Naive thymus-derived CD8-positive, alpha-beta T cell (primary cell): ENCODE data around the gene SLC12A7. TPM values are rescaled to one million over a fixed set of nuclear protein-coding genes. Genes with fewer than 3 reads are reported as not detected.
"Not testable (repeated sequence)": the region's sequence is repeated elsewhere in the genome, so short reads cannot be mapped to it uniquely, and the experiment has no call there.

Experiments
- ATAC-seq, 2 donors: fragments of 150-1000 bp; cut with Tn5 transposase in 1 of 2; sonication (Bioruptor Pico), chemical (Tn5 transposase) in 1 of 2; 1 replicate in 1 of 2; 2 replicates in 1 of 2; pipeline ENCODE4 v1.10.0; 2021; ENCODE audit warnings: mild to moderate bottlenecking in 2 of 2, moderate library complexity in 2 of 2
- POLR2A ChIA-PET: fragments of 350-600 bp; sonication (Branson Sonifier 250); formaldehyde crosslinking; loops from one replicate; lab custom pipeline; 2021; ENCODE audit warnings: antibody characterized with exemption; lab: Charles Lee
- DNase-seq, 10 donors: peaks; one replicate each; pipeline versions ENCODE4 v3.0.0 to v3.0.0-alpha.2; 2020 to 2022
- H3K27ac Mint-ChIP-seq, 10 donors: one replicate each; pipeline ENCODE4 v1.8.0; 2020 to 2022; ENCODE audit warnings: mild to moderate bottlenecking in 10 of 10, mixed read lengths in 10 of 10, moderate library complexity in 4 of 10, inconsistent platforms in 1 of 10
- H3K27me3 Mint-ChIP-seq, 5 donors: one replicate each; pipeline ENCODE4 v1.8.0; 2021 to 2022; ENCODE audit warnings: mixed read lengths in 5 of 5
- H3K36me3 Mint-ChIP-seq, 3 donors: one replicate each; pipeline ENCODE4 v1.8.0; 2020 to 2022; ENCODE audit warnings: mixed read lengths in 3 of 3, mild to moderate bottlenecking in 2 of 3, inconsistent platforms in 1 of 3
- H3K4me1 Mint-ChIP-seq, 4 donors: one replicate each; pipeline ENCODE4 v1.8.0; 2021 to 2022; ENCODE audit warnings: mixed read lengths in 4 of 4
- H3K4me3 Mint-ChIP-seq, 10 donors: one replicate each; pipeline ENCODE4 v1.8.0; 2020 to 2022; ENCODE audit warnings: mild to moderate bottlenecking in 10 of 10, mixed read lengths in 10 of 10, moderate library complexity in 6 of 10, inconsistent platforms in 1 of 10
- H3K9me3 Mint-ChIP-seq, 9 donors: one replicate each; pipeline ENCODE4 v1.8.0; 2020 to 2022; ENCODE audit warnings: mixed read lengths in 9 of 9, mild to moderate bottlenecking in 3 of 9, inconsistent platforms in 1 of 9, moderate library complexity in 1 of 9
- polyA plus RNA-seq, 3 donors: library from polyadenylated mRNA; unstranded; fragments of 300-500 nt; fragmentation: Illumina TruSeq; gene quantifications; one replicate each; pipeline ENCODE4 v1.2.3, GENCODE V29; 2021
- total RNA-seq, 8 experiments: library from RNA in 2 of 8; stranded (reverse) in 2 of 8; gene quantifications; one replicate each; pipeline ENCODE4 v1.2.3 and lab custom pipeline; 2021 to 2026

The SLC12A7 gene
- total and polyA plus RNA-seq, 5 experiments from 2014 or later, result 7.3 to 68.3 (median 25.4) TPM

GRCh38 chr5:1085391-1085790 is 26.5 kb downstream of the SLC12A7 start:
- ATAC-seq, result no peak
- Mint-ChIP-seq H3K9me3 (no peaks in the 10 kb centered on the region), H3K4me3 (no peak overlapping the region), H3K27me3 (no peaks in the 10 kb centered on the region), H3K4me1 (peaks cover 0 to 6% (median 0%) of the 10 kb centered on the region in 4 donors), H3K36me3 (peaks cover 0 to 54% (median 6%) of the 10 kb centered on the region in 3 donors), H3K27ac (no peak overlapping the region)
- DNase-seq, result no peak
- POLR2A ChIA-PET, result no interaction called here

DNA sequence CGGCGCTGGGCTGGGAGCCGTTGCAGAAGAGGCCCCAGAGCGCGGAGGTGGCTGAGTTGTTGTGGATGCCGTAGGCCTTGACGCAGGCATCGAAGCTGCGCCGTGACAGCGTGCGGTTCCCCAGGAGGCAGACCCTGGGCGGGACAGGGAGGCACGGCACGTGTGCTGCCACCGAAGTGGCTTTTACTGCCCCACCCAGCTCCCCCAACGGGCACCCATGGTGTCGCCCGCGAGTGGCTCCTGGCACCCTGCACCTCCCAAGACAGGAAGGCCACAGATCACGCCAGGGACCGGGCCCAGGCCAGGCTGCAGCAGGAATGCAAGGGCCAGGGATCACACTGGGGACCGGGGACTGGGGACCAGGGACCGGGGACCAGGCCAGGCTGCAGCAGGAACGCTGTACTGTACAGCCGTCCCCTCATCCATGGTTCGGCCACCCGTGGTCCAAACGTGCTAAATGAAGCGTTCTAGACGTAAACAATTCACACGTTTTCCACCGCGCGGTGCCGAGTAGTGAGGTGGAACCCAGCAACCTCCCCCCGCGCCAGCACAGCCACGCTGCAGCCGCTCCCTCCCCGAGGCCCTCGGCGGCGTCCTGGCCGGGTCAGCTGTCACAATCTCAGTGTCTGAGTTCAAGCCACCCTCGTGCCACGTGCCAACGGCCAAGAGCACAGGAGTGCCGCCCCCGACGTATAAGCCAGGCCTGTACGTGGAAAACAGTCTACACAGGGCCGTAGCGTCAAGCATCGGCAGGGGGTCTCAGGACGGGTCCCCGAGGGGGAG is 27.8 kb downstream of the SLC12A7 start:
- POLR2A ChIA-PET, result no interaction called here
- no peaks in the 10 kb centered on the region for H3K27me3 Mint-ChIP-seq
- no peak overlapping the region for H3K4me3 Mint-ChIP-seq
- no peak overlapping the region for H3K27ac Mint-ChIP-seq
- peaks cover 0 to 4% (median 0%) of the 10 kb centered on the region in 4 donors for H3K4me1 Mint-ChIP-seq
- ATAC-seq (no peak), DNase-seq (no peak)
- peaks cover 0 to 42% (median 6%) of the 10 kb centered on the region in 3 donors for H3K36me3 Mint-ChIP-seq
- H3K9me3 Mint-ChIP-seq, result no peaks in the 10 kb centered on the region

DNA sequence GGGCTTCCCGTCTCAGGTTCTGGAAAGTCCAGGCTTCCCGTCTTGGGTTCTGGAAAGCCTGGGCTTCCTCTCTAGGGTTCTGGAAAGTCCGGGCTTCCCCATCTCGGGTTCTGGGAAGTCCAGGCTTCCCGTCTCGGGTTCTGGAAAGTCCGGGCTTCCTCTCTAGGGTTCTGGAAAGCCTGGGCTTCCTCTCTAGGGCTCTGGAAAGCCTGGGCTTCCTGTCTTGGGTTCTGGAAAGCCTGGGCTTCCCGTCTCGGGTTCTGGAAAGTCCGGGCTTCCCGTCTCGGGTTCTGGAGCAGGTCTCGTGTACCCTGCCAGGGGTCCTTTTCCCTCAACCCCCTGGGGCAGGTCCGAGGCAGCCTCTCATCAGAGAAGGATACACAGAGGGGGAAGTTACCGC is 28.8 kb downstream of the SLC12A7 start:
- H3K27ac Mint-ChIP-seq, POLR2A ChIA-PET, H3K27me3 Mint-ChIP-seq, DNase-seq, H3K9me3 Mint-ChIP-seq, H3K4me1 Mint-ChIP-seq, H3K4me3 Mint-ChIP-seq, ATAC-seq: not testable (repeated sequence)
- peaks cover 0 to 43% (median 6%) of the 10 kb centered on the region in 3 donors for H3K36me3 Mint-ChIP-seq

- Mint-ChIP-seq H3K4me3 (no peak overlapping the region), H3K27me3 (no peaks in the 10 kb centered on the region), H3K4me1 (peaks cover 0 to 4% (median 0%) of the 10 kb centered on the region in 4 donors), H3K27ac (peak overlapping the region in 1 of 10 donors; percentile 74), H3K36me3 (peaks cover 0 to 42% (median 6%) of the 10 kb centered on the region in 3 donors), H3K9me3 (no peaks in the 10 kb centered on the region)
- POLR2A ChIA-PET, result no interaction called here
- ATAC-seq (no peak), DNase-seq (no peak)
Observed at GRCh38 chr5:1081519-1081918, 30.3 kb downstream of the SLC12A7 start.

GRCh38 chr5:1080432-1080831 is 31.4 kb downstream of the SLC12A7 start:
- Mint-ChIP-seq H3K27me3 (no peaks in the 10 kb centered on the region), H3K36me3 (peaks cover 0 to 45% (median 8%) of the 10 kb centered on the region in 3 donors), H3K4me3 (no peak overlapping the region), H3K9me3 (no peaks in the 10 kb centered on the region), H3K27ac (peak overlapping the region in 2 of 10 donors; percentile 74 to 86), H3K4me1 (peaks cover 0 to 4% (median 0%) of the 10 kb centered on the region in 4 donors)
- POLR2A ChIA-PET, result interaction anchor here (0.8 kb wide), 1 partner anchor 38 kb away, joined by 3 read pairs; no protein-coding TSS in a partner anchor
- no peak for ATAC-seq
- no peak for DNase-seq

- Mint-ChIP-seq H3K4me1 (peaks cover 0 to 4% (median 0%) of the 10 kb centered on the region in 4 donors), H3K36me3 (peaks cover 0 to 42% (median 8%) of the 10 kb centered on the region in 3 donors), H3K9me3 (no peaks in the 10 kb centered on the region), H3K27ac (no peak overlapping the region), H3K27me3 (no peaks in the 10 kb centered on the region), H3K4me3 (no peak overlapping the region)
- no peak for ATAC-seq
- POLR2A ChIA-PET, result interaction anchor here (0.8 kb wide), 1 partner anchor 39 kb away, joined by 3 read pairs; no protein-coding TSS in a partner anchor
- DNase-seq, result no peak
Observed at GRCh38 chr5:1079961-1080360, 31.9 kb downstream of the SLC12A7 start.

GRCh38 chr5:1079486-1079885 is 32.4 kb downstream of the SLC12A7 start:
- POLR2A ChIA-PET, result no interaction called here
- Mint-ChIP-seq H3K9me3 (no peaks in the 10 kb centered on the region), H3K36me3 (peaks cover 0 to 39% (median 8%) of the 10 kb centered on the region in 3 donors), H3K4me3 (no peak overlapping the region), H3K27ac (no peak overlapping the region), H3K27me3 (no peaks in the 10 kb centered on the region), H3K4me1 (peaks cover 0 to 4% (median 0%) of the 10 kb centered on the region in 4 donors)
- ATAC-seq (no peak), DNase-seq (no peak)

DNA sequence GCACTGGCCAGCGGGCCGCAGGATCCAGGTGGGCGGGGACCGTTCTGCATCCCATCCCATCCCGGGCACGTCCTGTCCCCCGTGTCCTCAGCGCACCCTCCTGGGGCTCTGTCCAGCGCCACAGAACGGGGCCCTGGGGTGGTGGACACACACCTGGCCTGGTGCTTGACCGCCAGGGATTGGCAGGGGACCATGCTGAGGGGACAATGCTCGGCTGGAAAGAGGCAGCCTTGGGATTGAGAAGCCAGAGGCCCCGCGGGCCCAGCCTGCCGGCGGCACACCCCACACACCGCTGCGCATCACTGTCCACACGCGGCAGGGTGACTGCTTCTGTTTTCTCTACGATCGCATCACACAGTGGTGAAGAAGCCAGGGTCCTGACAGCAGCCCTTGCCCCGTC is 33.0 kb downstream of the SLC12A7 start:
- Mint-ChIP-seq H3K4me3 (no peak overlapping the region), H3K4me1 (peaks cover 0 to 2% (median 0%) of the 10 kb centered on the region in 4 donors), H3K27ac (no peak overlapping the region), H3K9me3 (no peaks in the 10 kb centered on the region), H3K36me3 (peaks cover 0 to 39% (median 8%) of the 10 kb centered on the region in 3 donors), H3K27me3 (no peaks in the 10 kb centered on the region)
- ATAC-seq (no peak), DNase-seq (no peak)
- POLR2A ChIA-PET, result no interaction called here

GRCh38 chr5:1078206-1078605 is 33.7 kb downstream of the SLC12A7 start:
- H3K9me3 Mint-ChIP-seq, result no peaks in the 10 kb centered on the region
- no peak overlapping the region for H3K27ac Mint-ChIP-seq
- peaks cover 0 to 3% (median 0%) of the 10 kb centered on the region in 4 donors for H3K4me1 Mint-ChIP-seq
- ATAC-seq (no peak), DNase-seq (no peak)
- POLR2A ChIA-PET, result no interaction called here
- no peaks in the 10 kb centered on the region for H3K27me3 Mint-ChIP-seq
- no peak overlapping the region for H3K4me3 Mint-ChIP-seq
- H3K36me3 Mint-ChIP-seq, result peaks cover 0 to 41% (median 7%) of the 10 kb centered on the region in 3 donors

GRCh38 chr5:1077491-1078020 is 34.3 kb downstream of the SLC12A7 start:
- no peaks in the 10 kb centered on the region for H3K9me3 Mint-ChIP-seq
- no peaks in the 10 kb centered on the region for H3K27me3 Mint-ChIP-seq
- no peak overlapping the region for H3K4me3 Mint-ChIP-seq
- POLR2A ChIA-PET, result no interaction called here
- no peak for DNase-seq
- peaks cover 0 to 3% (median 0%) of the 10 kb centered on the region in 4 donors for H3K4me1 Mint-ChIP-seq
- H3K27ac Mint-ChIP-seq, result no peak overlapping the region
- H3K36me3 Mint-ChIP-seq, result peaks cover 0 to 39% (median 5%) of the 10 kb centered on the region in 3 donors
- no peak for ATAC-seq

- POLR2A ChIA-PET, result no interaction called here
- Mint-ChIP-seq H3K4me3 (no peak overlapping the region), H3K36me3 (peaks cover 0 to 39% (median 5%) of the 10 kb centered on the region in 3 donors)
Observed at GRCh38 chr5:1077026-1077425, 34.8 kb downstream of the SLC12A7 start.

DNA sequence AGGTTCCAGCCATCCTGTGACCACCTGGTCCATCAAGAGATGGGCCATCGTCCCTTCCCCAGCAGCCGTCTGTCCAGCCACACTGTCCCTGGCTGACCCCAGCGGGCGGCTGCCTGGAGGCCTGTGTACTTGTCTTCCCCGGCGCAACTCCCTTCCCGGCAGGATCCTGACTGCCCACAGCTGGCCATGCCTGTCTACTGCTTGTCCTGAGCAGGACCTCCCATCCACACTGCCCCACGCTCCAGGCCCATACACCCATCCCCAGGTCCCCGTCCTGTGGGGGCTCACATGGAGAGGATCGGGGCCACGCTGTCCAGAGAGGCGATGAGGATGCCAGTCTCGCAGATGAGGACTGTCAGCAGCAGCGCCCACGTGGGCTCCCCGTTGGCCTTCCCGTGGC is 35.5 kb downstream of the SLC12A7 start:
- POLR2A ChIA-PET, result no interaction called here
- Mint-ChIP-seq H3K4me1 (peaks cover 0 to 3% (median 0%) of the 10 kb centered on the region in 4 donors), H3K9me3 (no peaks in the 10 kb centered on the region), H3K27ac (peak overlapping the region in 2 of 10 donors; percentile 39 to 85), H3K36me3 (peaks cover 0 to 38% (median 5%) of the 10 kb centered on the region in 3 donors), H3K27me3 (no peaks in the 10 kb centered on the region), H3K4me3 (no peak overlapping the region)
- no peak for ATAC-seq
- DNase-seq, result no peak

More at GRCh38 chr5:1077026-1077425, 34.8 kb downstream of the SLC12A7 start:
- Mint-ChIP-seq H3K27ac (no peak overlapping the region), H3K9me3 (no peaks in the 10 kb centered on the region), H3K4me1 (peaks cover 0 to 3% (median 0%) of the 10 kb centered on the region in 4 donors), H3K27me3 (no peaks in the 10 kb centered on the region)
- ATAC-seq, result no peak
- DNase-seq, result no peak

DNA sequence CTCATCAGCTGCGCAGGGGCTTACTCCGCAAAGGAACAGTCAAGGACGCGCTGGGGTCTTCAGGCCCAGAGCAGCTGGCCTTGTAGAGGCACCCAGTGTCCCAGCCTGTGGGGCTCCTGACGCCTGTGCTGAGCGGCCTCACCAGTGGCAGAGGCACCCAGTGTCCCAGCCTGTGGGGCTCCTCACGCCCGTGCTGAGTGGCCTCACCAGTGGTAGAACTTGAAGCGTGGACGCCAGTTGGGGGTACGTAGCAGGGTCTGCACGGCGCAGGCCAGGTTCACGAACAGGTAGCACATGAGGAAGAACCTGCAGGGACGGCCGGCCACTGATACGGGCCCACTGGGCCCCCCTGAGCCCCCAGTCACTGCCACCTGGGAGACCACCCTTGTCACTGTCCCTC is 35.9 kb downstream of the SLC12A7 start:
- H3K36me3 Mint-ChIP-seq, result peaks cover 0 to 33% (median 3%) of the 10 kb centered on the region in 3 donors
- no peak for ATAC-seq
- POLR2A ChIA-PET, result no interaction called here
- no peaks in the 10 kb centered on the region for H3K27me3 Mint-ChIP-seq
- H3K27ac Mint-ChIP-seq, result peak overlapping the region in 1 of 10 donors; percentile 85
- H3K4me3 Mint-ChIP-seq, result no peak overlapping the region
- DNase-seq, result no peak
- peaks cover 0 to 1% (median 0%) of the 10 kb centered on the region in 4 donors for H3K4me1 Mint-ChIP-seq
- no peaks in the 10 kb centered on the region for H3K9me3 Mint-ChIP-seq
